GM12891 (cell line): ENCODE results near the gene SLIT1.

ENCODE experiments used
- POLR2A ChIP-seq: IDR thresholded peaks from 2 replicates; pipeline ENCODE4 v1.6.1; 2011; ENCODE audit warnings: low read depth, low read length, control low read depth
- POLR2AphosphoS5 ChIP-seq: IDR thresholded peaks from 2 replicates; pipeline ENCODE4 v1.6.1; 2011; ENCODE audit warnings: low read depth, low read length, control low read depth
- POU2F2 ChIP-seq: IDR thresholded peaks from 2 replicates; pipeline ENCODE4 v1.6.1; 2011; ENCODE audit warnings: low read depth, mild to moderate bottlenecking, control low read depth, low read length, moderate library complexity
- SPI1 ChIP-seq: IDR thresholded peaks from 2 replicates; pipeline ENCODE4 v1.6.1; 2011; ENCODE audit warnings: low read depth, low read length, control low read depth
- TAF1 ChIP-seq: IDR thresholded peaks from 2 replicates; pipeline ENCODE4 v1.6.1; 2011; ENCODE audit warnings: low read depth, low read length, control low read depth

GRCh38 chr10:97034958-97035769 lies 150.6 kb downstream of the SLIT1 start:
- TF ChIP-seq POLR2AphosphoS5 (no peak), TAF1 (no peak), POLR2A (no peak), POU2F2 (no peak), SPI1 (no peak)
